ENCODE measurements around the gene LGALS7.

LGALS7 gene

GRCh38 chr19:38740932-38741331, 32.4 kb downstream of the LGALS7 start:
- no peak for DNase-seq (ENCODE audit: low read depth in 2 of 3, low spot score in 2 of 3)

GRCh38 chr19:38740257-38740592, 33.1 kb downstream of the LGALS7 start:
- no peak for DNase-seq (ENCODE audit: low read depth in 2 of 3, low spot score in 2 of 3)

GRCh38 chr19:38739440-38740256, 33.7 kb downstream of the LGALS7 start:
- DNase-seq (ENCODE audit: low read depth in 2 of 3, low spot score in 2 of 3) = no peak

GRCh38 chr19:38737921-38738737, 35.2 kb downstream of the LGALS7 start:
- no peak for DNase-seq (ENCODE audit: low read depth in 2 of 3, low spot score in 2 of 3)

- DNase-seq (ENCODE audit: low read depth in 2 of 3, low spot score in 2 of 3) = no peak
Observed at GRCh38 chr19:38737281-38737865, 35.9 kb downstream of the LGALS7 start.

GRCh38 chr19:38736413-38737280, 36.7 kb downstream of the LGALS7 start:
- DNase-seq (ENCODE audit: low read depth in 2 of 3, low spot score in 2 of 3) = peak in 1 of 3 experiments; percentile 55

- peak in 1 of 3 experiments; percentile 44 for DNase-seq (ENCODE audit: low read depth in 2 of 3, low spot score in 2 of 3)
Observed at GRCh38 chr19:38736036-38736412, 37.3 kb downstream of the LGALS7 start.

- no peak for DNase-seq (ENCODE audit: low read depth in 2 of 3, low spot score in 2 of 3)
Observed at GRCh38 chr19:38735257-38735686, 38.0 kb downstream of the LGALS7 start.

- DNase-seq (ENCODE audit: low read depth in 2 of 3, low spot score in 2 of 3) = no peak
Observed at GRCh38 chr19:38734426-38735256, 38.7 kb downstream of the LGALS7 start.

- no peak for DNase-seq (ENCODE audit: low read depth in 2 of 3, low spot score in 2 of 3)
Observed at GRCh38 chr19:38734176-38734425, 39.2 kb downstream of the LGALS7 start.

GRCh38 chr19:38733493-38734175, 39.7 kb downstream of the LGALS7 start:
- no peak for DNase-seq (ENCODE audit: low read depth in 2 of 3, low spot score in 2 of 3)

- DNase-seq (ENCODE audit: low read depth in 2 of 3, low spot score in 2 of 3) = no peak
Observed at GRCh38 chr19:38733241-38733492, 40.1 kb downstream of the LGALS7 start.

- no peak for DNase-seq (ENCODE audit: low read depth in 2 of 3, low spot score in 2 of 3)
Observed at GRCh38 chr19:38731654-38732301, 41.5 kb downstream of the LGALS7 start.

GRCh38 chr19:38730731-38731589, 42.4 kb downstream of the LGALS7 start:
- no peak for DNase-seq (ENCODE audit: low read depth in 2 of 3, low spot score in 2 of 3)

- no peak for DNase-seq (ENCODE audit: low read depth in 2 of 3, low spot score in 2 of 3)
Observed at GRCh38 chr19:38730470-38730730, 42.9 kb downstream of the LGALS7 start.

- peak; percentile 33 to 70 (median 66) for DNase-seq (ENCODE audit: low read depth in 2 of 3, low spot score in 2 of 3)
Observed at GRCh38 chr19:38729653-38730469, 43.5 kb downstream of the LGALS7 start.

- DNase-seq (ENCODE audit: low read depth in 2 of 3, low spot score in 2 of 3) = no peak
Observed at GRCh38 chr19:38728752-38729541, 44.4 kb downstream of the LGALS7 start.

All from activated CD8-positive, alpha-beta memory T cell treated with anti-CD3 and anti-CD28 coated beads for 48 hours (primary cell).